GM23338 (cell line): ENCODE data around the gene LNP1. TPM values are rescaled to one million over a fixed set of nuclear protein-coding genes. Genes with fewer than 3 reads are reported as not detected.

Experiments used
- ATAC-seq: fragments of 200-7000 bp; cut with Tn5 transposase; 3 replicates; pipeline ENCODE4 v1.9.1; 2020
- DNase-seq: peaks from one replicate; pipeline ENCODE4 v3.0.0-alpha.2; 2015; ENCODE audit warnings: low spot score
- H2AFZ ChIP-seq: fragments of 200-600 bp; sonication (generic); 2 replicates; pipeline ENCODE4 v1.8.0; 2016; ENCODE audit warnings: antibody characterized with exemption, mild to moderate bottlenecking, moderate library complexity
- H3F3A ChIP-seq: fragments of 200-600 bp; sonication (generic); replicated peaks from 2 replicates; pipeline ENCODE4 v1.8.0; 2017; ENCODE audit warnings: antibody characterized with exemption, mixed run types, low read depth
- H3K27ac ChIP-seq: fragments of 200-600 bp; sonication (generic); 2 replicates; pipeline ENCODE4 v1.6.1; 2016; ENCODE audit warnings: low read depth
- H3K27me3 ChIP-seq: fragments of 200-600 bp; sonication (generic); 2 replicates; pipeline ENCODE4 v1.8.0; 2016; ENCODE audit warnings: mild to moderate bottlenecking, mixed run types, moderate library complexity; ENCODE audit not compliant: insufficient read depth
- H3K36me3 ChIP-seq: fragments of 200-600 bp; sonication (generic); 2 replicates; pipeline ENCODE4 v1.8.0; 2016; ENCODE audit warnings: mild to moderate bottlenecking; ENCODE audit not compliant: insufficient read depth
- H3K4me1 ChIP-seq: fragments of 200-600 bp; sonication (generic); 2 replicates; pipeline ENCODE4 v1.8.0; 2016; ENCODE audit warnings: mild to moderate bottlenecking, moderate library complexity; ENCODE audit not compliant: insufficient read depth
- H3K4me2 ChIP-seq: fragments of 200-600 bp; sonication (generic); 2 replicates; pipeline ENCODE4 v1.7.1; 2017; ENCODE audit warnings: mixed run types
- H3K4me3 ChIP-seq: fragments of 200-600 bp; sonication (generic); 2 replicates; pipeline ENCODE4 v1.6.1; 2016; ENCODE audit warnings: mixed run types
- H3K79me2 ChIP-seq: fragments of 200-600 bp; sonication (generic); replicated peaks from 2 replicates; pipeline ENCODE4 v1.8.0; 2017; ENCODE audit warnings: mild to moderate bottlenecking; ENCODE audit not compliant: insufficient read depth
- H3K9me2 ChIP-seq: fragments of 200-600 bp; sonication (generic); 2 replicates; pipeline ENCODE4 v1.8.0; 2017; ENCODE audit not compliant: insufficient read depth
- H4K20me1 ChIP-seq: fragments of 200-600 bp; sonication (generic); replicated peaks from 2 replicates; pipeline ENCODE4 v1.8.0; 2017; ENCODE audit warnings: mild to moderate bottlenecking; ENCODE audit not compliant: insufficient read depth
- H3K27ac Mint-ChIP-seq: 2 replicates; pipeline ENCODE4 v1.8.0; 2020; ENCODE audit warnings: inconsistent platforms, mild to moderate bottlenecking, moderate library complexity, mixed read lengths
- H3K27me3 Mint-ChIP-seq: 3 replicates; pipeline ENCODE4 v1.8.0; 2022; ENCODE audit warnings: low read depth, mild to moderate bottlenecking, moderate library complexity, mixed read lengths, inconsistent platforms; ENCODE audit not compliant: insufficient read depth, poor library complexity
- H3K36me3 Mint-ChIP-seq: 3 replicates; pipeline ENCODE4 v1.8.0; 2021; ENCODE audit warnings: low read depth, mild to moderate bottlenecking, inconsistent platforms, moderate library complexity, mixed read lengths
- H3K4me1 Mint-ChIP-seq: 3 replicates; pipeline ENCODE4 v1.8.0; 2020; ENCODE audit warnings: mild to moderate bottlenecking, inconsistent platforms, mixed read lengths
- H3K4me3 Mint-ChIP-seq: 3 replicates; pipeline ENCODE4 v1.8.0; 2021; ENCODE audit warnings: moderate library complexity, mild to moderate bottlenecking, inconsistent platforms, mixed read lengths
- H3K9me3 Mint-ChIP-seq: 3 replicates; pipeline ENCODE4 v1.8.0; 2020; ENCODE audit warnings: moderate library complexity, mild to moderate bottlenecking, inconsistent platforms, mixed read lengths
- CREB1 ChIP-seq: fragments of 250-450 bp; sonication (Bioruptor Pico); IDR thresholded peaks from 2 replicates; pipeline ENCODE4 v1.5.0; 2020; ENCODE audit warnings: low read depth, mild to moderate bottlenecking, moderate library complexity
- EZH2 ChIP-seq: fragments of 200-600 bp; sonication (generic); IDR thresholded peaks from one replicate; pipeline ENCODE4 v1.8.0; 2017; ENCODE audit warnings: antibody characterized with exemption, mild to moderate bottlenecking, low read depth; ENCODE audit not compliant: unreplicated experiment
- EZH2phosphoT487 ChIP-seq: fragments of 200-600 bp; sonication (generic); IDR thresholded peaks from one replicate; pipeline ENCODE4 v1.8.1; 2018; ENCODE audit warnings: antibody characterized with exemption; ENCODE audit not compliant: unreplicated experiment
- JUNB ChIP-seq: IDR thresholded peaks from one replicate; pipeline ENCODE4 v1.6.1; 2016; ENCODE audit warnings: antibody characterized with exemption; ENCODE audit not compliant: unreplicated experiment
- POLR2AphosphoS5 ChIP-seq: IDR thresholded peaks from 2 replicates; pipeline ENCODE4 v1.6.1; 2016; ENCODE audit warnings: antibody characterized with exemption, low read depth
- REST ChIP-seq: IDR thresholded peaks from one replicate; pipeline ENCODE4 v1.6.1; 2018; ENCODE audit warnings: antibody characterized with exemption; ENCODE audit not compliant: unreplicated experiment
- STAT1 ChIP-seq: IDR thresholded peaks from one replicate; pipeline ENCODE4 v1.6.1; 2016; ENCODE audit warnings: antibody characterized with exemption; ENCODE audit not compliant: unreplicated experiment
- ZNF114 ChIP-seq: fragments of 250-450 bp; sonication (Bioruptor Pico); IDR thresholded peaks from 2 replicates; pipeline ENCODE4 v1.5.0; 2020; ENCODE audit warnings: mild to moderate bottlenecking, moderate library complexity
- ZNF331 ChIP-seq: fragments of 250-450 bp; sonication (Bioruptor Pico); IDR thresholded peaks from 2 replicates; pipeline ENCODE4 v1.5.0; 2020; ENCODE audit warnings: low read depth, mild to moderate bottlenecking, moderate library complexity
- polyA plus RNA-seq: library from polyadenylated mRNA; unstranded; fragments of >200 nt; fragmentation: Nextera tagmentation; extraction: Ambion mirVana; gene quantifications from 2 replicates; pipeline ENCODE4 v1.2.1, GENCODE V29; 2016
- total RNA-seq: library from RNA; depleted of rRNA; stranded (reverse); fragments of >200 nt; shearing (Covaris generic); gene quantifications from 2 replicates; pipeline ENCODE4 v1.2.3, GENCODE V29; 2014
- TF ChIP-seq, protein P1 (sequence below): fragments of 250-450 bp; sonication (Bioruptor Pico); IDR thresholded peaks from 2 replicates; pipeline ENCODE4 v1.5.0; 2020; ENCODE audit warnings: mild to moderate bottlenecking, moderate library complexity
- TF ChIP-seq, protein P2 (sequence below), 2 experiments: fragments of 200-600 bp in 1 of 2; sonication (generic) in 1 of 2; conservative IDR thresholded peaks; 2 replicates each; pipeline versions ENCODE4 v1.5.1 to v1.6.1; 2016 to 2017; ENCODE audit warnings: antibody characterized with exemption in 2 of 2, low read depth in 2 of 2, mild to moderate bottlenecking in 2 of 2, moderate library complexity in 1 of 2
- TF ChIP-seq, protein P3 (sequence below): IDR thresholded peaks from 2 replicates; pipeline ENCODE4 v1.6.1; 2016; ENCODE audit warnings: antibody characterized with exemption

The LNP1 gene
- total and polyA plus RNA-seq, 2 experiments from 2014 or later, result 4.7 to 6.7 TPM

GRCh38 chr3:100404250-100404548 lies 2.9 kb downstream of the LNP1 start (continued):
- TF ChIP-seq, protein P1, sequence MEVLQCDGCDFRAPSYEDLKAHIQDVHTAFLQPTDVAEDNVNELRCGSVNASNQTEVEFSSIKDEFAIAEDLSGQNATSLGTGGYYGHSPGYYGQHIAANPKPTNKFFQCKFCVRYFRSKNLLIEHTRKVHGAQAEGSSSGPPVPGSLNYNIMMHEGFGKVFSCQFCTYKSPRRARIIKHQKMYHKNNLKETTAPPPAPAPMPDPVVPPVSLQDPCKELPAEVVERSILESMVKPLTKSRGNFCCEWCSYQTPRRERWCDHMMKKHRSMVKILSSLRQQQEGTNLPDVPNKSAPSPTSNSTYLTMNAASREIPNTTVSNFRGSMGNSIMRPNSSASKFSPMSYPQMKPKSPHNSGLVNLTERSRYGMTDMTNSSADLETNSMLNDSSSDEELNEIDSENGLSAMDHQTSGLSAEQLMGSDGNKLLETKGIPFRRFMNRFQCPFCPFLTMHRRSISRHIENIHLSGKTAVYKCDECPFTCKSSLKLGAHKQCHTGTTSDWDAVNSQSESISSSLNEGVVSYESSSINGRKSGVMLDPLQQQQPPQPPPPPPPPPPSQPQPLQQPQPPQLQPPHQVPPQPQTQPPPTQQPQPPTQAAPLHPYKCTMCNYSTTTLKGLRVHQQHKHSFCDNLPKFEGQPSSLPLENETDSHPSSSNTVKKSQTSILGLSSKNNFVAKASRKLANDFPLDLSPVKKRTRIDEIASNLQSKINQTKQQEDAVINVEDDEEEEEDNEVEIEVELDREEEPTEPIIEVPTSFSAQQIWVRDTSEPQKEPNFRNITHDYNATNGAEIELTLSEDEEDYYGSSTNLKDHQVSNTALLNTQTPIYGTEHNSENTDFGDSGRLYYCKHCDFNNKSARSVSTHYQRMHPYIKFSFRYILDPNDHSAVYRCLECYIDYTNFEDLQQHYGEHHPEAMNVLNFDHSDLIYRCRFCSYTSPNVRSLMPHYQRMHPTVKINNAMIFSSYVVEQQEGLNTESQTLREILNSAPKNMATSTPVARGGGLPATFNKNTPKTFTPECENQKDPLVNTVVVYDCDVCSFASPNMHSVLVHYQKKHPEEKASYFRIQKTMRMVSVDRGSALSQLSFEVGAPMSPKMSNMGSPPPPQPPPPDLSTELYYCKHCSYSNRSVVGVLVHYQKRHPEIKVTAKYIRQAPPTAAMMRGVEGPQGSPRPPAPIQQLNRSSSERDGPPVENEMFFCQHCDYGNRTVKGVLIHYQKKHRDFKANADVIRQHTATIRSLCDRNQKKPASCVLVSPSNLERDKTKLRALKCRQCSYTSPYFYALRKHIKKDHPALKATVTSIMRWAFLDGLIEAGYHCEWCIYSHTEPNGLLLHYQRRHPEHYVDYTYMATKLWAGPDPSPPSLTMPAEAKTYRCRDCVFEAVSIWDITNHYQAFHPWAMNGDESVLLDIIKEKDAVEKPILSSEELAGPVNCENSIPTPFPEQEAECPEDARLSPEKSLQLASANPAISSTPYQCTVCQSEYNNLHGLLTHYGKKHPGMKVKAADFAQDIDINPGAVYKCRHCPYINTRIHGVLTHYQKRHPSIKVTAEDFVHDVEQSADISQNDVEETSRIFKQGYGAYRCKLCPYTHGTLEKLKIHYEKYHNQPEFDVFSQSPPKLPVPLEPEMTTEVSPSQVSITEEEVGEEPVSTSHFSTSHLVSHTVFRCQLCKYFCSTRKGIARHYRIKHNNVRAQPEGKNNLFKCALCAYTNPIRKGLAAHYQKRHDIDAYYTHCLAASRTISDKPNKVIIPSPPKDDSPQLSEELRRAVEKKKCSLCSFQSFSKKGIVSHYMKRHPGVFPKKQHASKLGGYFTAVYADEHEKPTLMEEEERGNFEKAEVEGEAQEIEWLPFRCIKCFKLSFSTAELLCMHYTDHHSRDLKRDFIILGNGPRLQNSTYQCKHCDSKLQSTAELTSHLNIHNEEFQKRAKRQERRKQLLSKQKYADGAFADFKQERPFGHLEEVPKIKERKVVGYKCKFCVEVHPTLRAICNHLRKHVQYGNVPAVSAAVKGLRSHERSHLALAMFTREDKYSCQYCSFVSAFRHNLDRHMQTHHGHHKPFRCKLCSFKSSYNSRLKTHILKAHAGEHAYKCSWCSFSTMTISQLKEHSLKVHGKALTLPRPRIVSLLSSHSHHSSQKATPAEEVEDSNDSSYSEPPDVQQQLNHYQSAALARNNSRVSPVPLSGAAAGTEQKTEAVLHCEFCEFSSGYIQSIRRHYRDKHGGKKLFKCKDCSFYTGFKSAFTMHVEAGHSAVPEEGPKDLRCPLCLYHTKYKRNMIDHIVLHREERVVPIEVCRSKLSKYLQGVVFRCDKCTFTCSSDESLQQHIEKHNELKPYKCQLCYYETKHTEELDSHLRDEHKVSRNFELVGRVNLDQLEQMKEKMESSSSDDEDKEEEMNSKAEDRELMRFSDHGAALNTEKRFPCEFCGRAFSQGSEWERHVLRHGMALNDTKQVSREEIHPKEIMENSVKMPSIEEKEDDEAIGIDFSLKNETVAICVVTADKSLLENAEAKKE (CRISPR knock-in tag), result no peak
- TF ChIP-seq STAT1 (no peak), POLR2AphosphoS5 (no peak)

DNA sequence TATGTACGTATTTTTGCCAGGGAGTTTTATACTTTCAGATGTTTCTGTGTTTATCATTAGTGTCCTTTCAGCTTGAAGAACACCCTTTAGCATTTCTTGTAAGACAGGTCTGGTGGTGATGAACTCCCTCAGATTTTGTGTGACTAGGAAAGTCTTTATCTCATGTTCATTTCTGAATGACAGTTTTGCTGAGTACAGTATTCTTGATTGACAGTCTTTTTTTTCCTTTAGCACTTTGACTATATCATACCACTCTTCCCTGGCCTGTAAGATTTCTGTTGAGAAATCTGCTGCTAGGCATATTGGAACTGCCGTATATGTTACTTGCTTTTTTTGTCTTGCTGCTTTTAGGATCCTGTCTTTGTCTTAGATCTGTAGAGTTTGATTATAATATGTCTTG lies 5.8 kb downstream of the LNP1 start:
- ATAC-seq (no peak), DNase-seq (no peak)
- H2AFZ ChIP-seq, result no peak overlapping the region
- no peak overlapping the region for H3K4me3 ChIP-seq
- Mint-ChIP-seq H3K4me1 (peaks cover 17% of the 10 kb centered on the region), H3K36me3 (peaks cover 49% of the 10 kb centered on the region), H3K27me3 (no peaks in the 10 kb centered on the region), H3K9me3 (peaks cover 3% of the 10 kb centered on the region; the same call in 2 of the 3 replicates), H3K4me3 (no peak overlapping the region), H3K27ac (no peak overlapping the region)
- H3K4me1 ChIP-seq, result peaks cover 16% of the 10 kb centered on the region; the same call in 1 of the 2 replicates
- no peaks in the 10 kb centered on the region for H3K9me2 ChIP-seq
- H4K20me1 ChIP-seq, result 0 out of 2 replicates have a peak, but pooled peaks cover 5% of the 10 kb centered on the region
- no peak overlapping the region for H3K27ac ChIP-seq
- H3F3A ChIP-seq, result no peaks in the 10 kb centered on the region
- H3K36me3 ChIP-seq, result no peaks in the 10 kb centered on the region
- H3K79me2 ChIP-seq, result peaks cover 72% of the 10 kb centered on the region
- H3K4me2 ChIP-seq, result no peak overlapping the region
- H3K27me3 ChIP-seq, result no peaks in the 10 kb centered on the region
- TF ChIP-seq CREB1 (CRISPR knock-in tag) (no peak), EZH2phosphoT487 (no peak), ZNF114 (no peak), ZNF331 (CRISPR knock-in tag) (no peak), STAT1 (no peak), POLR2AphosphoS5 (no peak), EZH2 (no peak), REST (no peak), JUNB (no peak)
- TF ChIP-seq, protein P2, sequence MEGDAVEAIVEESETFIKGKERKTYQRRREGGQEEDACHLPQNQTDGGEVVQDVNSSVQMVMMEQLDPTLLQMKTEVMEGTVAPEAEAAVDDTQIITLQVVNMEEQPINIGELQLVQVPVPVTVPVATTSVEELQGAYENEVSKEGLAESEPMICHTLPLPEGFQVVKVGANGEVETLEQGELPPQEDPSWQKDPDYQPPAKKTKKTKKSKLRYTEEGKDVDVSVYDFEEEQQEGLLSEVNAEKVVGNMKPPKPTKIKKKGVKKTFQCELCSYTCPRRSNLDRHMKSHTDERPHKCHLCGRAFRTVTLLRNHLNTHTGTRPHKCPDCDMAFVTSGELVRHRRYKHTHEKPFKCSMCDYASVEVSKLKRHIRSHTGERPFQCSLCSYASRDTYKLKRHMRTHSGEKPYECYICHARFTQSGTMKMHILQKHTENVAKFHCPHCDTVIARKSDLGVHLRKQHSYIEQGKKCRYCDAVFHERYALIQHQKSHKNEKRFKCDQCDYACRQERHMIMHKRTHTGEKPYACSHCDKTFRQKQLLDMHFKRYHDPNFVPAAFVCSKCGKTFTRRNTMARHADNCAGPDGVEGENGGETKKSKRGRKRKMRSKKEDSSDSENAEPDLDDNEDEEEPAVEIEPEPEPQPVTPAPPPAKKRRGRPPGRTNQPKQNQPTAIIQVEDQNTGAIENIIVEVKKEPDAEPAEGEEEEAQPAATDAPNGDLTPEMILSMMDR (conservative IDR thresholded peaks at IDR 0.05; ENCODE audit: low read depth in 2 of 2), result no peak
- TF ChIP-seq, protein P3, sequence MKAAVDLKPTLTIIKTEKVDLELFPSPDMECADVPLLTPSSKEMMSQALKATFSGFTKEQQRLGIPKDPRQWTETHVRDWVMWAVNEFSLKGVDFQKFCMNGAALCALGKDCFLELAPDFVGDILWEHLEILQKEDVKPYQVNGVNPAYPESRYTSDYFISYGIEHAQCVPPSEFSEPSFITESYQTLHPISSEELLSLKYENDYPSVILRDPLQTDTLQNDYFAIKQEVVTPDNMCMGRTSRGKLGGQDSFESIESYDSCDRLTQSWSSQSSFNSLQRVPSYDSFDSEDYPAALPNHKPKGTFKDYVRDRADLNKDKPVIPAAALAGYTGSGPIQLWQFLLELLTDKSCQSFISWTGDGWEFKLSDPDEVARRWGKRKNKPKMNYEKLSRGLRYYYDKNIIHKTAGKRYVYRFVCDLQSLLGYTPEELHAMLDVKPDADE, result no peak
